HCT116 (cell line): ENCODE results near the gene RARB. TPM values are rescaled to one million over a fixed set of nuclear protein-coding genes. Genes with fewer than 3 reads are reported as not detected.

ENCODE experiments used
- ATAC-seq: fragments of 200-7000 bp; cut with Tn5 transposase; 2 replicates; pipeline ENCODE4 v1.9.1; 2020; ENCODE audit warnings: mild to moderate bottlenecking, moderate library complexity
- BruUV-seq: library from RNA; stranded (reverse); fragments of 400-500 nt; replicated peaks from 2 replicates; lab custom pipeline; 2021; lab: Mats Ljungman, UMichigan
- CTCF ChIA-PET: fragments of 300-600 bp; sonication (Branson Sonifier 250); formaldehyde crosslinking; loops from one replicate; lab custom pipeline; 2021; ENCODE audit warnings: antibody characterized with exemption; lab: Charles Lee
- POLR2A ChIA-PET: fragments of 300-600, 350-600 bp; sonication (Branson Sonifier 250); formaldehyde crosslinking; loops from one replicate; lab custom pipeline; 2021; ENCODE audit warnings: antibody characterized with exemption; lab: Charles Lee
- RAD21 ChIA-PET, 2 experiments: fragments of 300-600 bp; sonication (Branson Sonifier 250); formaldehyde crosslinking; loops; one replicate each; lab custom pipeline; 2023; ENCODE audit warnings: low total read pairs in 2 of 2; ENCODE audit not compliant: uncharacterized antibody in 2 of 2, unreplicated experiment in 2 of 2, low non-redundant PET in 1 of 2; lab: Charles Lee
- DNase-seq: peaks from one replicate; pipeline ENCODE4 v3.0.0-alpha.2; 2010; ENCODE audit warnings: low read depth, low spot score
- H2AFZ ChIP-seq: fragments of 200-600 bp; shearing (Covaris generic), sonication (generic); 2 replicates; pipeline ENCODE4 v1.6.1; 2017; ENCODE audit warnings: low read depth, mixed run types, mixed read lengths, antibody characterized with exemption, low read length; ENCODE audit not compliant: poor library complexity, severe bottlenecking
- H3K27ac ChIP-seq: 2 replicates; pipeline ENCODE4 v1.5.1; 2012; ENCODE audit warnings: low read depth, low read length
- H3K27me3 ChIP-seq: fragments of 200-600 bp; sonication (generic); 2 replicates; pipeline ENCODE4 v1.6.1; 2016; ENCODE audit warnings: mixed run types, low read length, mixed read lengths; ENCODE audit not compliant: insufficient read depth
- H3K36me3 ChIP-seq, 2 experiments: fragments of 200-500 bp in 1 of 2; fragments of 200-600 bp in 1 of 2; sonication (Bioruptor generic) in 1 of 2; sonication (generic) in 1 of 2; 2 replicates each; pipeline versions ENCODE4 v1.5.1 to v1.6.1; 2014 to 2016; ENCODE audit warnings: low read length in 2 of 2, inconsistent platforms in 1 of 2, mixed read lengths in 1 of 2, mixed run types in 1 of 2; ENCODE audit not compliant: insufficient read depth in 2 of 2, control insufficient read depth in 1 of 2
- H3K4me1 ChIP-seq, 2 experiments: fragments of 200-600 bp in 1 of 2; sonication (generic) in 1 of 2; 2 replicates each; pipeline versions ENCODE4 v1.5.1 to v1.6.1; 2012 to 2017; ENCODE audit warnings: low read length in 2 of 2, inconsistent platforms in 1 of 2, mild to moderate bottlenecking in 1 of 2, mixed read lengths in 1 of 2, mixed run types in 1 of 2, moderate library complexity in 1 of 2; ENCODE audit not compliant: insufficient read depth in 2 of 2, control insufficient read depth in 1 of 2
- H3K4me2 ChIP-seq: fragments of 200-600 bp; sonication (generic); 2 replicates; pipeline ENCODE4 v1.6.1; 2017; ENCODE audit warnings: mixed run types, low read length, mixed read lengths
- H3K4me3 ChIP-seq, 2 experiments: fragments of 200-600 bp in 1 of 2; sonication (generic) in 1 of 2; replicated peaks in 1 of 2; 2 replicates each; pipeline ENCODE4 v1.5.1; 2011 to 2016; ENCODE audit warnings: low read length in 2 of 2, control low read depth in 1 of 2, low read depth in 1 of 2, mild to moderate bottlenecking in 1 of 2, mixed read lengths in 1 of 2, mixed run types in 1 of 2
- H3K79me2 ChIP-seq: fragments of 200-600 bp; sonication (generic); 2 replicates; pipeline ENCODE4 v1.6.1; 2017; ENCODE audit warnings: mild to moderate bottlenecking, mixed run types, low read length, moderate library complexity, mixed read lengths; ENCODE audit not compliant: insufficient read depth
- H3K9ac ChIP-seq: fragments of 200-600 bp; sonication (generic); 2 replicates; pipeline ENCODE4 v1.6.1; 2016; ENCODE audit warnings: low read length, mixed read lengths
- H3K9me2 ChIP-seq: fragments of 200-600 bp; sonication (generic), shearing (Covaris generic); 2 replicates; pipeline ENCODE4 v1.6.1; 2017; ENCODE audit warnings: mixed run types, mild to moderate bottlenecking, moderate library complexity; ENCODE audit not compliant: insufficient read depth
- H3K9me3 ChIP-seq, 2 experiments: fragments of 200-500 bp in 1 of 2; fragments of 200-600 bp in 1 of 2; sonication (Bioruptor generic) in 1 of 2; sonication (generic) in 1 of 2; 2 replicates each; pipeline ENCODE4 v1.6.1; 2014 to 2017; ENCODE audit warnings: low read length in 2 of 2, mixed read lengths in 2 of 2, inconsistent platforms in 1 of 2, low read depth in 1 of 2, mild to moderate bottlenecking in 1 of 2, mixed run types in 1 of 2, moderate library complexity in 1 of 2; ENCODE audit not compliant: control insufficient read depth in 1 of 2, insufficient read depth in 1 of 2
- H4K20me1 ChIP-seq: fragments of 200-600 bp; sonication (generic), shearing (Covaris generic); 2 replicates; pipeline ENCODE4 v1.6.1; 2017; ENCODE audit warnings: mixed run types, mild to moderate bottlenecking, moderate library complexity; ENCODE audit not compliant: insufficient read depth
- CBX3 ChIP-seq: IDR thresholded peaks from 2 replicates; pipeline ENCODE4 v1.6.1; 2012; ENCODE audit warnings: low read depth
- CEBPB ChIP-seq: IDR thresholded peaks from 2 replicates; pipeline ENCODE4 v1.6.1; 2012; ENCODE audit warnings: low read depth
- EZH2 ChIP-seq: fragments of 200-600 bp; sonication (generic); IDR thresholded peaks from 2 replicates; pipeline ENCODE4 v1.6.1; 2017; ENCODE audit warnings: antibody characterized with exemption, mixed run types
- EZH2phosphoT487 ChIP-seq: fragments of 200-600 bp; IDR thresholded peaks from 2 replicates; pipeline ENCODE4 v1.6.1; 2018; ENCODE audit warnings: antibody characterized with exemption, borderline replicate concordance
- POLR2A ChIP-seq: IDR thresholded peaks from 2 replicates; pipeline ENCODE4 v1.7.0; 2011; ENCODE audit warnings: borderline replicate concordance; ENCODE audit not compliant: insufficient read depth, insufficient read length; ENCODE audit errors: extremely low read depth
- POLR2AphosphoS5 ChIP-seq: IDR thresholded peaks from 2 replicates; pipeline ENCODE4 v1.6.1; 2011; ENCODE audit warnings: mild to moderate bottlenecking, low read depth, low read length, moderate library complexity
- TCF7L2 ChIP-seq: IDR thresholded peaks from 2 replicates; pipeline ENCODE4 v1.7.0; 2011; ENCODE audit warnings: borderline replicate concordance, inconsistent platforms; ENCODE audit not compliant: insufficient read depth, insufficient read length; ENCODE audit errors: extremely low read depth
- YY1 ChIP-seq: IDR thresholded peaks from 2 replicates; pipeline ENCODE4 v1.6.1; 2011; ENCODE audit warnings: low read length, low read depth, moderate library complexity, mild to moderate bottlenecking; ENCODE audit not compliant: insufficient replicate concordance; ENCODE audit errors: extremely low read depth
- ZNF274 ChIP-seq: fragments of 200-500 bp; sonication (Bioruptor generic); IDR thresholded peaks from 2 replicates; pipeline ENCODE4 v1.6.1; 2014; ENCODE audit warnings: mild to moderate bottlenecking, low read depth, low read length, inconsistent platforms
- intact Hi-C: fragments of 100-400 bp; cut with micrococcal nuclease; formaldehyde crosslinking; loops from 2 replicates; pipeline ENCODE4 v1.10.0; 2022
- total RNA-seq: library from RNA; stranded (reverse); gene quantifications from one replicate; pipeline ENCODE4 v1.2.1, GENCODE V29; 2021; ENCODE audit not compliant: unreplicated experiment
- TF ChIP-seq, protein P1 (sequence below), 3 experiments: fragments of 200-600 bp in 1 of 3; sonication (generic) in 1 of 3; IDR thresholded peaks in 2 of 3; conservative IDR thresholded peaks in 1 of 3; 2 replicates each; pipeline ENCODE4 v1.5.1; 2012 to 2017; ENCODE audit warnings: low read depth in 2 of 3, low read length in 2 of 3, antibody characterized with exemption in 1 of 3, borderline replicate concordance in 1 of 3, control low read depth in 1 of 3, mild to moderate bottlenecking in 1 of 3, mixed read lengths in 1 of 3, mixed run types in 1 of 3, moderate library complexity in 1 of 3; ENCODE audit not compliant: insufficient read depth in 1 of 3

RARB gene
- total RNA-seq, 1 experiment from 2014 or later = not detected

GRCh38 chr3:25513642-25514266 is 85.7 kb downstream of the RARB start:
- H4K20me1 ChIP-seq = no peaks in the 10 kb centered on the region
- no TSS peak for BruUV-seq
- no peaks in the 10 kb centered on the region for H3K9me2 ChIP-seq
- intact Hi-C loops = no loop called here
- ChIA-PET CTCF (no interaction called here), RAD21 (no interaction called here), POLR2A (no interaction called here)
- no peaks in the 10 kb centered on the region for H3K9me3 ChIP-seq
- no peaks in the 10 kb centered on the region for H3K4me1 ChIP-seq
- no peaks in the 10 kb centered on the region for H3K79me2 ChIP-seq
- peaks cover 19% of the 10 kb centered on the region; the same call in 1 of the 2 replicates for H3K27me3 ChIP-seq
- H2AFZ ChIP-seq = no peak overlapping the region
- TF ChIP-seq CBX3 (no peak), EZH2 (no peak), ZNF274 (no peak), POLR2AphosphoS5 (no peak), EZH2phosphoT487 (no peak), POLR2A (no peak), YY1 (no peak), CEBPB (no peak), TCF7L2 (no peak)
- TF ChIP-seq, protein P1, sequence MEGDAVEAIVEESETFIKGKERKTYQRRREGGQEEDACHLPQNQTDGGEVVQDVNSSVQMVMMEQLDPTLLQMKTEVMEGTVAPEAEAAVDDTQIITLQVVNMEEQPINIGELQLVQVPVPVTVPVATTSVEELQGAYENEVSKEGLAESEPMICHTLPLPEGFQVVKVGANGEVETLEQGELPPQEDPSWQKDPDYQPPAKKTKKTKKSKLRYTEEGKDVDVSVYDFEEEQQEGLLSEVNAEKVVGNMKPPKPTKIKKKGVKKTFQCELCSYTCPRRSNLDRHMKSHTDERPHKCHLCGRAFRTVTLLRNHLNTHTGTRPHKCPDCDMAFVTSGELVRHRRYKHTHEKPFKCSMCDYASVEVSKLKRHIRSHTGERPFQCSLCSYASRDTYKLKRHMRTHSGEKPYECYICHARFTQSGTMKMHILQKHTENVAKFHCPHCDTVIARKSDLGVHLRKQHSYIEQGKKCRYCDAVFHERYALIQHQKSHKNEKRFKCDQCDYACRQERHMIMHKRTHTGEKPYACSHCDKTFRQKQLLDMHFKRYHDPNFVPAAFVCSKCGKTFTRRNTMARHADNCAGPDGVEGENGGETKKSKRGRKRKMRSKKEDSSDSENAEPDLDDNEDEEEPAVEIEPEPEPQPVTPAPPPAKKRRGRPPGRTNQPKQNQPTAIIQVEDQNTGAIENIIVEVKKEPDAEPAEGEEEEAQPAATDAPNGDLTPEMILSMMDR (IDR thresholded peaks at IDR 0.05 in 2 of 3, conservative IDR thresholded peaks at IDR 0.05 in 1 of 3; ENCODE audit: borderline replicate concordance in 1 of 3, insufficient read depth in 1 of 3, low read depth in 2 of 3, low read length in 2 of 3) = no peak
- TF ChIP-seq, all 23 proteins: peak for 0
- H3K27ac ChIP-seq = no peak overlapping the region
- H3K9ac ChIP-seq = no peak overlapping the region
- DNase-seq = no peak
- ATAC-seq = no peak
- no peak overlapping the region for H3K4me2 ChIP-seq
- no peaks in the 10 kb centered on the region for H3K36me3 ChIP-seq
- H3K4me3 ChIP-seq = no peak overlapping the region
